Measurements from ENCODE around the gene ZNF354B.
"Not testable (repeated sequence)": the region's sequence is repeated elsewhere in the genome, so short reads cannot be mapped to it uniquely, and the experiment has no call there.

The ZNF354B gene

GRCh38 chr5:178859625-178860521 lies at the start of gene ZNF354B:
TSS of gene ZNF354B (plus strand) at chr5:178859953. CDS start at chr5:178861048, 1,095 bp downstream.
- DNase-seq (ENCODE audit: low read depth in 2 of 2), result peak; percentile 67 to 73

- DNase-seq (ENCODE audit: low read depth in 2 of 2), result no peak
Measured at GRCh38 chr5:178817506-178817905, 42.2 kb upstream of the ZNF354B start.

- DNase-seq (ENCODE audit: low read depth in 2 of 2), result no peak
Measured at GRCh38 chr5:178818094-178818493, 41.7 kb upstream of the ZNF354B start.

- no peak for DNase-seq (ENCODE audit: low read depth in 2 of 2)
Measured at GRCh38 chr5:178820001-178820400, 39.8 kb upstream of the ZNF354B start.

- DNase-seq (ENCODE audit: low read depth in 2 of 2), result no peak
Measured at GRCh38 chr5:178825444-178825843, 34.3 kb upstream of the ZNF354B start.

GRCh38 chr5:178826216-178826615 lies 33.5 kb upstream of the ZNF354B start:
- DNase-seq (ENCODE audit: low read depth in 2 of 2), result no peak

GRCh38 chr5:178827636-178828035 lies 32.1 kb upstream of the ZNF354B start:
- no peak for DNase-seq (ENCODE audit: low read depth in 2 of 2)

GRCh38 chr5:178831049-178831448 lies 28.7 kb upstream of the ZNF354B start:
- no peak for DNase-seq (ENCODE audit: low read depth in 2 of 2)

- DNase-seq (ENCODE audit: low read depth in 2 of 2), result no peak
Measured at GRCh38 chr5:178832618-178833201, 27.0 kb upstream of the ZNF354B start.

GRCh38 chr5:178836628-178837027 lies 23.1 kb upstream of the ZNF354B start:
- no peak for DNase-seq (ENCODE audit: low read depth in 2 of 2)

GRCh38 chr5:178838695-178839318 lies 20.9 kb upstream of the ZNF354B start:
- not testable (repeated sequence) for DNase-seq (ENCODE audit: low read depth in 2 of 2)

- no peak for DNase-seq (ENCODE audit: low read depth in 2 of 2)
Measured at GRCh38 chr5:178839319-178839704, 20.4 kb upstream of the ZNF354B start.

- not testable (repeated sequence) for DNase-seq (ENCODE audit: low read depth in 2 of 2)
Measured at GRCh38 chr5:178840399-178840798, 19.4 kb upstream of the ZNF354B start.

- no peak for DNase-seq (ENCODE audit: low read depth in 2 of 2)
Measured at GRCh38 chr5:178849316-178849715, 10.4 kb upstream of the ZNF354B start.

- no peak for DNase-seq (ENCODE audit: low read depth in 2 of 2)
Measured at GRCh38 chr5:178851951-178852350, 7.8 kb upstream of the ZNF354B start.

- DNase-seq (ENCODE audit: low read depth in 2 of 2), result no peak
Measured at GRCh38 chr5:178854284-178854683, 5.5 kb upstream of the ZNF354B start.

- DNase-seq (ENCODE audit: low read depth in 2 of 2), result not testable (repeated sequence)
Measured at GRCh38 chr5:178860615-178861014, 862 bp downstream of the ZNF354B start.

- no peak for DNase-seq (ENCODE audit: low read depth in 2 of 2)
Measured at GRCh38 chr5:178861627-178862026, 1.9 kb downstream of the ZNF354B start.

- DNase-seq (ENCODE audit: low read depth in 2 of 2), result no peak
Measured at GRCh38 chr5:178866946-178867345, 7.2 kb downstream of the ZNF354B start.

GRCh38 chr5:178869577-178869976 lies 9.8 kb downstream of the ZNF354B start:
- no peak for DNase-seq (ENCODE audit: low read depth in 2 of 2)

GRCh38 chr5:178870411-178870810 lies 10.7 kb downstream of the ZNF354B start:
- no peak for DNase-seq (ENCODE audit: low read depth in 2 of 2)

GRCh38 chr5:178872302-178872701 lies 12.5 kb downstream of the ZNF354B start:
- DNase-seq (ENCODE audit: low read depth in 2 of 2), result no peak
